Ishikawa (cell line): ENCODE data around the gene KCNIP4.

ENCODE experiments used
- CEBPB ChIP-seq: IDR thresholded peaks from 2 replicates; pipeline ENCODE4 v1.6.1; 2012
- CREB1 ChIP-seq: IDR thresholded peaks from 2 replicates; pipeline ENCODE4 v1.6.1; 2012; ENCODE audit warnings: low read depth
- EGR1 ChIP-seq: IDR thresholded peaks from 2 replicates; pipeline ENCODE4 v1.6.1; 2012
- EP300 ChIP-seq: IDR thresholded peaks from 2 replicates; pipeline ENCODE4 v1.6.1; 2012; ENCODE audit warnings: borderline replicate concordance
- FOXM1 ChIP-seq: IDR thresholded peaks from 2 replicates; pipeline ENCODE4 v1.6.1; 2012; ENCODE audit warnings: low read depth, borderline replicate concordance
- MAX ChIP-seq: IDR thresholded peaks from 2 replicates; pipeline ENCODE4 v1.6.1; 2012
- NFIC ChIP-seq: IDR thresholded peaks from 2 replicates; pipeline ENCODE4 v1.6.1; 2012
- RAD21 ChIP-seq: IDR thresholded peaks from 2 replicates; pipeline ENCODE4 v1.6.1; 2012; ENCODE audit warnings: low read depth
- REST ChIP-seq: IDR thresholded peaks from 2 replicates; pipeline ENCODE4 v1.6.1; 2012; ENCODE audit warnings: low read depth, mild to moderate bottlenecking
- TAF1 ChIP-seq: IDR thresholded peaks from 2 replicates; pipeline ENCODE4 v1.6.1; 2012; ENCODE audit warnings: low read depth, mild to moderate bottlenecking
- TCF12 ChIP-seq: IDR thresholded peaks from 2 replicates; pipeline ENCODE4 v1.6.1; 2012; ENCODE audit warnings: low read depth
- TEAD4 ChIP-seq: IDR thresholded peaks from 2 replicates; pipeline ENCODE4 v1.6.1; 2012
- USF1 ChIP-seq: IDR thresholded peaks from 2 replicates; pipeline ENCODE4 v1.6.1; 2012
- YY1 ChIP-seq: IDR thresholded peaks from 2 replicates; pipeline ENCODE4 v1.6.1; 2012; ENCODE audit warnings: low read depth
- ZBTB7A ChIP-seq: IDR thresholded peaks from 2 replicates; pipeline ENCODE4 v1.6.1; 2012; ENCODE audit warnings: low read depth

The KCNIP4 gene

GRCh38 chr4:21517126-21517859 lies 431.3 kb downstream of the KCNIP4 start:
- no peak for TF ChIP-seq RAD21
- TF ChIP-seq ZBTB7A: no peak
- no peak for TF ChIP-seq NFIC
- TF ChIP-seq YY1: no peak
- no peak for TF ChIP-seq TCF12
- no peak for TF ChIP-seq USF1
- no peak for TF ChIP-seq FOXM1
- no peak for TF ChIP-seq MAX
- TF ChIP-seq TEAD4: no peak
- no peak for TF ChIP-seq CREB1
- TF ChIP-seq TAF1: no peak
- no peak for TF ChIP-seq CEBPB
- no peak for TF ChIP-seq EGR1
- no peak for TF ChIP-seq REST
- TF ChIP-seq EP300: no peak

GRCh38 chr4:21514022-21514694 lies 434.4 kb downstream of the KCNIP4 start:
- TF ChIP-seq CEBPB (no peak), EP300 (no peak), TAF1 (no peak), CREB1 (no peak), EGR1 (no peak), MAX (no peak)

GRCh38 chr4:21512353-21512752 lies 436.2 kb downstream of the KCNIP4 start:
- no peak for TF ChIP-seq REST
- TF ChIP-seq FOXM1: no peak
- no peak for TF ChIP-seq EGR1
- TF ChIP-seq TCF12: no peak
- no peak for TF ChIP-seq TEAD4
- peak; percentile 61 for TF ChIP-seq RAD21
- no peak for TF ChIP-seq ZBTB7A

GRCh38 chr4:21507439-21507838 lies 441.1 kb downstream of the KCNIP4 start:
- TF ChIP-seq EP300 (no peak), YY1 (no peak), TEAD4 (no peak), CEBPB (no peak), MAX (no peak), CREB1 (no peak), NFIC (no peak), TCF12 (no peak), ZBTB7A (no peak), RAD21 (no peak), USF1 (no peak), EGR1 (no peak), REST (no peak), FOXM1 (no peak), TAF1 (no peak)
